ENCODE results near the gene CCDC18.
"Not testable (repeated sequence)": the region's sequence is repeated elsewhere in the genome, so short reads cannot be mapped to it uniquely, and the experiment has no call there.

Gene CCDC18

GRCh38 chr1:93152835-93153234 lies 27.7 kb upstream of the CCDC18 start:
- H3K9me3 Mint-ChIP-seq: no peaks in the 10 kb centered on the region
- no peak overlapping the region for H3K27ac Mint-ChIP-seq
- no peaks in the 10 kb centered on the region for H3K4me1 Mint-ChIP-seq
- H3K36me3 Mint-ChIP-seq (ENCODE audit: low read depth): peaks cover 41% of the 10 kb centered on the region
- no peaks in the 10 kb centered on the region for H3K27me3 Mint-ChIP-seq (ENCODE audit: low read depth)
- no peak for TF ChIP-seq CTCF (IDR thresholded peaks at IDR 0.05; ENCODE audit: unreplicated experiment in 3 of 3)
- H3K4me3 Mint-ChIP-seq: no peak overlapping the region

- Mint-ChIP-seq H3K27me3 (ENCODE audit: low read depth) (no peaks in the 10 kb centered on the region), H3K4me1 (no peaks in the 10 kb centered on the region), H3K4me3 (no peak overlapping the region), H3K27ac (no peak overlapping the region), H3K36me3 (ENCODE audit: low read depth) (peaks cover 38% of the 10 kb centered on the region), H3K9me3 (no peaks in the 10 kb centered on the region)
- no peak for TF ChIP-seq CTCF (IDR thresholded peaks at IDR 0.05; ENCODE audit: unreplicated experiment in 3 of 3)
These were observed 25.6 kb upstream of the CCDC18 start for GRCh38 chr1:93154898-93155297.

GRCh38 chr1:93155335-93155734 lies 25.2 kb upstream of the CCDC18 start:
- Mint-ChIP-seq H3K27me3 (ENCODE audit: low read depth) (no peaks in the 10 kb centered on the region), H3K27ac (no peak overlapping the region), H3K36me3 (ENCODE audit: low read depth) (peaks cover 33% of the 10 kb centered on the region), H3K4me1 (no peaks in the 10 kb centered on the region), H3K9me3 (no peaks in the 10 kb centered on the region), H3K4me3 (no peak overlapping the region)
- TF ChIP-seq CTCF (IDR thresholded peaks at IDR 0.05; ENCODE audit: unreplicated experiment in 3 of 3): no peak

GRCh38 chr1:93159337-93159736 lies 21.2 kb upstream of the CCDC18 start:
- Mint-ChIP-seq H3K36me3 (ENCODE audit: low read depth) (peaks cover 37% of the 10 kb centered on the region), H3K4me3 (no peak overlapping the region), H3K27ac (no peak overlapping the region), H3K4me1 (no peaks in the 10 kb centered on the region), H3K27me3 (ENCODE audit: low read depth) (no peaks in the 10 kb centered on the region), H3K9me3 (no peaks in the 10 kb centered on the region)
- TF ChIP-seq CTCF (IDR thresholded peaks at IDR 0.05; ENCODE audit: unreplicated experiment in 3 of 3): no peak

- Mint-ChIP-seq H3K9me3 (peaks cover 27% of the 10 kb centered on the region), H3K36me3 (ENCODE audit: low read depth) (peaks cover 59% of the 10 kb centered on the region)
- not testable (repeated sequence) for H3K27me3 Mint-ChIP-seq (ENCODE audit: low read depth); H3K4me3 Mint-ChIP-seq; H3K27ac Mint-ChIP-seq; H3K4me1 Mint-ChIP-seq
These were observed 17.2 kb upstream of the CCDC18 start for GRCh38 chr1:93163314-93163713.

GRCh38 chr1:93164816-93165215 lies 15.7 kb upstream of the CCDC18 start:
- no peak overlapping the region for H3K4me3 Mint-ChIP-seq
- TF ChIP-seq CTCF (IDR thresholded peaks at IDR 0.05; ENCODE audit: unreplicated experiment in 3 of 3): no peak
- peaks cover 36% of the 10 kb centered on the region for H3K9me3 Mint-ChIP-seq
- H3K27me3 Mint-ChIP-seq (ENCODE audit: low read depth): no peaks in the 10 kb centered on the region
- H3K36me3 Mint-ChIP-seq (ENCODE audit: low read depth): peaks cover 61% of the 10 kb centered on the region
- H3K4me1 Mint-ChIP-seq: no peaks in the 10 kb centered on the region
- no peak overlapping the region for H3K27ac Mint-ChIP-seq

GRCh38 chr1:93165895-93166294 lies 14.6 kb upstream of the CCDC18 start:
- H3K4me1 Mint-ChIP-seq, H3K4me3 Mint-ChIP-seq: not testable (repeated sequence)
- peaks cover 64% of the 10 kb centered on the region for H3K36me3 Mint-ChIP-seq (ENCODE audit: low read depth)

More at GRCh38 chr1:93165895-93166294, 14.6 kb upstream of the CCDC18 start:
- H3K27ac Mint-ChIP-seq; H3K27me3 Mint-ChIP-seq (ENCODE audit: low read depth): not testable (repeated sequence)
- peaks cover 37% of the 10 kb centered on the region for H3K9me3 Mint-ChIP-seq
